MCF 10A (cell line): ENCODE results near the gene CYTH3. TPM values are rescaled to one million over a fixed set of nuclear protein-coding genes. Genes with fewer than 3 reads are reported as not detected.

Experiments
- BruUV-seq: library from RNA; stranded (reverse); fragments of 400-500 nt; replicated peaks from 2 replicates; lab custom pipeline; 2021; lab: Mats Ljungman, UMichigan
- CTCF ChIA-PET: fragments of 300-600 bp; sonication (Branson Sonifier 250); formaldehyde crosslinking; extraction: SDS; loops from one replicate; lab custom pipeline; 2021; ENCODE audit warnings: antibody characterized with exemption, inconsistent platforms; lab: Yijun Ruan, JAX
- POLR2A ChIA-PET: fragments of 300-600, 350-650 bp; sonication (Branson Sonifier 250); formaldehyde crosslinking; extraction: SDS; loops from one replicate; lab custom pipeline; 2020; ENCODE audit warnings: antibody characterized with exemption, inconsistent platforms; lab: Yijun Ruan, JAX
- DNase-seq: peaks from one replicate; pipeline ENCODE4 v3.0.0-alpha.2; 2018; ENCODE audit not compliant: unreplicated experiment
- H3K27ac Mint-ChIP-seq: one replicate; pipeline ENCODE4 v1.8.0; 2022; ENCODE audit warnings: mild to moderate bottlenecking, low read depth, mixed read lengths; ENCODE audit not compliant: unreplicated experiment
- H3K27me3 Mint-ChIP-seq: one replicate; pipeline ENCODE4 v1.8.0; 2022; ENCODE audit warnings: mixed read lengths; ENCODE audit not compliant: insufficient read depth, unreplicated experiment
- H3K36me3 Mint-ChIP-seq: one replicate; pipeline ENCODE4 v1.8.0; 2022; ENCODE audit warnings: mild to moderate bottlenecking, moderate library complexity, mixed read lengths; ENCODE audit not compliant: insufficient read depth, unreplicated experiment
- H3K4me1 Mint-ChIP-seq: one replicate; pipeline ENCODE4 v1.8.0; 2022; ENCODE audit warnings: mixed read lengths; ENCODE audit not compliant: insufficient read depth, unreplicated experiment
- H3K4me3 Mint-ChIP-seq: one replicate; pipeline ENCODE4 v1.8.0; 2022; ENCODE audit warnings: mild to moderate bottlenecking, moderate library complexity, mixed read lengths; ENCODE audit not compliant: unreplicated experiment
- H3K9me3 Mint-ChIP-seq: one replicate; pipeline ENCODE4 v1.8.0; 2022; ENCODE audit warnings: mixed read lengths; ENCODE audit not compliant: unreplicated experiment
- intact Hi-C: fragments of 100-400 bp; cut with micrococcal nuclease; formaldehyde crosslinking; loops from 2 replicates; pipeline ENCODE4 v1.14.1; 2022
- total RNA-seq: library from RNA; stranded (reverse); gene quantifications from 2 replicates; pipeline ENCODE4 v1.2.3, GENCODE V29; 2022
- TF ChIP-seq, protein P1 (sequence below): fragments of 200-600 bp; IDR thresholded peaks from one replicate; pipeline ENCODE4 v1.8.0; 2022; ENCODE audit warnings: antibody characterized with exemption, mild to moderate bottlenecking; ENCODE audit not compliant: unreplicated experiment

Gene CYTH3
- total RNA-seq, 1 experiment from 2014 or later: 23.5 TPM

DNA sequence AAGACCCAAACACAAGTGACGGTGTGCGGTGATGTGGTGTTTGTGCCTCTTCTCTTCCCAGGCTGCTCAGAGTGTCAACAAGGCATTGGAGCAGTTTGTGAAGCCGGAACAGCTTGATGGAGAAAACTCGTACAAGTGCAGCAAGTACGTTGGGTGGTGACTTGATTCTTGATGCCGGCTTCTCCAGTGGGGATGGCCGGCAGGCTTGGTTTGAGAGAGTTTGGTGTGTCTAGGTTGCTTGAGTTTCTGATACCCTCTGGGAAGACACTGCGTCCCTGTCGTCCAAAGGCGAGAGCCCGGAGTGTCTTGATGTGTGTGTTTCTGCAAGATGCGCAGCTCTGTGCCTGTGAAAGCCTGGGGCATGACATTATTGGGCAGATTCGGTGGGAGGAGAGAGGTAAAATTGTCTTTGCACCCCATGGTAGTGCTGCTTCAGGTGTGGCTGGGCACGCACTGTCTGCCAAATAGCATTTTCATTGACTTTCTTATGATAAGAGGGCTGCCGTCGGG is 129.5 kb downstream of the CYTH3 start:
- H3K9me3 Mint-ChIP-seq: no peaks in the 10 kb centered on the region
- TF ChIP-seq, protein P1, sequence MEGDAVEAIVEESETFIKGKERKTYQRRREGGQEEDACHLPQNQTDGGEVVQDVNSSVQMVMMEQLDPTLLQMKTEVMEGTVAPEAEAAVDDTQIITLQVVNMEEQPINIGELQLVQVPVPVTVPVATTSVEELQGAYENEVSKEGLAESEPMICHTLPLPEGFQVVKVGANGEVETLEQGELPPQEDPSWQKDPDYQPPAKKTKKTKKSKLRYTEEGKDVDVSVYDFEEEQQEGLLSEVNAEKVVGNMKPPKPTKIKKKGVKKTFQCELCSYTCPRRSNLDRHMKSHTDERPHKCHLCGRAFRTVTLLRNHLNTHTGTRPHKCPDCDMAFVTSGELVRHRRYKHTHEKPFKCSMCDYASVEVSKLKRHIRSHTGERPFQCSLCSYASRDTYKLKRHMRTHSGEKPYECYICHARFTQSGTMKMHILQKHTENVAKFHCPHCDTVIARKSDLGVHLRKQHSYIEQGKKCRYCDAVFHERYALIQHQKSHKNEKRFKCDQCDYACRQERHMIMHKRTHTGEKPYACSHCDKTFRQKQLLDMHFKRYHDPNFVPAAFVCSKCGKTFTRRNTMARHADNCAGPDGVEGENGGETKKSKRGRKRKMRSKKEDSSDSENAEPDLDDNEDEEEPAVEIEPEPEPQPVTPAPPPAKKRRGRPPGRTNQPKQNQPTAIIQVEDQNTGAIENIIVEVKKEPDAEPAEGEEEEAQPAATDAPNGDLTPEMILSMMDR: no peak
- no peak overlapping the region for H3K27ac Mint-ChIP-seq
- CTCF ChIA-PET: interaction anchor here (1.2 kb wide), 1 partner anchor 209 kb away, joined by 5 read pairs; no protein-coding TSS in a partner anchor
- DNase-seq: no peak
- BruUV-seq: no TSS peak
- intact Hi-C loops: no loop called here
- H3K36me3 Mint-ChIP-seq: peaks cover 75% of the 10 kb centered on the region
- no peaks in the 10 kb centered on the region for H3K4me1 Mint-ChIP-seq
- no peaks in the 10 kb centered on the region for H3K27me3 Mint-ChIP-seq
- H3K4me3 Mint-ChIP-seq: no peak overlapping the region
- POLR2A ChIA-PET: interaction anchor here (1.0 kb wide), 1 partner anchor 14 kb away, joined by 3 read pairs; no protein-coding TSS in a partner anchor

DNA sequence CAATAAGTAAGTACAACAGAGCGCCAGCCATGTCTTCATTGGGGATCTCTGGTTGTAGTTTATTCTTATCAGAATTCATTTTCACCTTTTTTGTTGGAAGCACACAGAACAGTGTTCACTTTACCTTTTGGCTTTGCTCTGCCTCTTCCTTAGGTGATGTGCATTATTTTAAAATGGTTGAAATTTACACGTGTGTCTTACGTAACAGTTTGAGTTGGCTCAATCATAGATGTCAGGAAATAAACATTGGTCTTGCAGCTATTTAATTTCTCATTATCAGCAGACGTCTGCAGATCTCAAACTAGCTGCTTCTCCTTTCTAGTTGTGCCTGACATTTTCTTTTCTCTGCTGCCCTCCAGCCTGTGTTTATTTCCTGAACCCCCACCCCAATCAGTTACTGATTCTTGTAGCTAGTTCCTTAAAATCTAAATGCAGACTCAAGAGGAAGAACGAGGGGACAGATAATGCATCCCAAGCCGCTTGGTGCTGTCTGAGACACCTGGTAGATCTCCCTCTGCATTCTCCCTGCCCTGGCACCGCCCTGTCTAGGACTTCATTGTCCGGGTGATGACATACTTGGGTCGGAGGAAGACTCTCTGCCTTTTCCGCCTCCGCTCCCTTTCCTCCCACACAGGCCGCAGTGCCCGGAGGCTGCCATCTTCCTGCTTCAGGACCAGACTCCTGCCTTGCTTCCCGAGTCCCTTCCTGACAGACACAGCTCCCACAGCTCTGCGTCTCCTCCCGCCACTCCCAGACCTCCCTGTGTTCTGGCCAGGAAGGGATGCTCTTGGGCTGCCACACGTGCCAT is 133.0 kb downstream of the CYTH3 start:
- ChIA-PET CTCF (interaction anchor here (2.6 kb wide), 1 partner anchor 183 kb away, joined by 9 read pairs; no protein-coding TSS in a partner anchor), POLR2A (interaction anchor here (0.6 kb wide), 1 partner anchor 115 kb away, joined by 3 read pairs; no protein-coding TSS in a partner anchor)
- TF ChIP-seq, protein P1: no peak
- Mint-ChIP-seq H3K36me3 (peaks cover 47% of the 10 kb centered on the region), H3K4me3 (no peak overlapping the region), H3K9me3 (no peaks in the 10 kb centered on the region), H3K27me3 (no peaks in the 10 kb centered on the region), H3K27ac (no peak overlapping the region), H3K4me1 (no peaks in the 10 kb centered on the region)
- intact Hi-C loops: no loop called here
- no peak for DNase-seq
- BruUV-seq: no TSS peak

DNA sequence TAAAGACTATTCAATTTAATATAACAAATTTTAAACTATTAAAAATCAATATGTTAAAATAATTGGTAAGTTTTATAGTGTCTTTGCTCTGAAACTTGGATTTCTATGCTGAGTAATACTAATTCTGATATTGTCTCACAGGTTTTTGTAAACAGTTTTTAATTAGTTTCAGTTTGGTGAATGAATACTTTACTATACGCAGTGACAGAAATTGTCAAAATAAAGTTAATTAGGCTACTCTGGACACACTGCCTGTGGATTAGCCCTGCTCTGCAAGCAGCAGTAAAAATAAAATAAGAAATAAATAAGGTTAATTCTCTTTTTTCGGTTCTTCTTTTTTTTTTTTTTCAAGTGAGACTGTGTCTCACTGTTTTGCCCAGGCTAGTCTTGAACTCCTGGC is 135.9 kb downstream of the CYTH3 start:
- Mint-ChIP-seq H3K9me3 (no peaks in the 10 kb centered on the region), H3K36me3 (peaks cover 37% of the 10 kb centered on the region), H3K27me3 (no peaks in the 10 kb centered on the region), H3K27ac (no peak overlapping the region), H3K4me1 (no peaks in the 10 kb centered on the region), H3K4me3 (no peak overlapping the region)
- DNase-seq: no peak
- BruUV-seq: no TSS peak
- TF ChIP-seq, protein P1: no peak
- ChIA-PET POLR2A (no interaction called here), CTCF (no interaction called here)
- intact Hi-C loops: no loop called here

DNA sequence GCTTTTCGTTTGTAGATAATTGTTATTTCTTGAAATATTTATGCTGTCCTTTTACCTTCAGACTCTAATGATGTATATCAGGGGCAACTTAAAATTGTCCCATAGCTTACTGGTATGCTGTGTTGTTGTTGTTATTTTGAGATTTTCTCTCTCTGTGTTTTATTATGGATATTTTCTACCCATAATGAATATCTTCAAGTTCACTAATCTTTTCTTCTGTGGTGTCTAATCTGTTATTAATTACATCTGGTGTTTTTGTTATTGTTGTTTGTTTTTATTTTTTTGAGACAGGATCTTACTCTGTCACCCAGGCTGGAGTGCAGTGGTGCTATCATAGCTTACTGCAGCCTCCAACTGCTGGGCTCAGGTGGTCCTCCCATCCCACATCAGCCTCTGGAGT is 139.2 kb downstream of the CYTH3 start:
- no peaks in the 10 kb centered on the region for H3K27me3 Mint-ChIP-seq
- BruUV-seq: no TSS peak
- intact Hi-C loops: no loop called here
- no peak for DNase-seq
- no peak overlapping the region for H3K4me3 Mint-ChIP-seq
- no peaks in the 10 kb centered on the region for H3K4me1 Mint-ChIP-seq
- H3K36me3 Mint-ChIP-seq: peaks cover 43% of the 10 kb centered on the region
- TF ChIP-seq, protein P1: no peak
- ChIA-PET CTCF (interaction anchor here (0.6 to 0.7 kb wide), 2 partner anchors 216 to 321 kb away, joined by 3 read pairs; no protein-coding TSS in a partner anchor), POLR2A (no interaction called here)
- no peaks in the 10 kb centered on the region for H3K9me3 Mint-ChIP-seq
- no peak overlapping the region for H3K27ac Mint-ChIP-seq
